K562 (cell line): Measurements from ENCODE around the gene TRANK1. TPM values are rescaled to one million over a fixed set of nuclear protein-coding genes. Genes with fewer than 3 reads are reported as not detected.
A peak's percentile ranks its signal among the peaks of the same experiment; 100 is the strongest.

Experiments
- ATF1 ChIP-seq, 2 experiments: fragments of 450-650 bp in 1 of 2; IDR thresholded peaks; 2 replicates each; pipeline ENCODE4 v1.6.1; 2016; ENCODE audit warnings: missing compliant biosample characterization in 1 of 2, missing genetic modification characterization in 1 of 2
- BACH1 ChIP-seq: fragments of 200-800 bp; sonication (Bioruptor generic); IDR thresholded peaks from 2 replicates; pipeline ENCODE4 v1.6.1; 2016; ENCODE audit warnings: missing genetic modification characterization, missing compliant biosample characterization
- CBX2 ChIP-seq: fragments of 200-600 bp; sonication (generic); IDR thresholded peaks from one replicate; pipeline ENCODE4 v1.6.1; 2012; ENCODE audit warnings: mild to moderate bottlenecking, low read length, inconsistent platforms; ENCODE audit not compliant: insufficient read depth, poor library complexity, severe bottlenecking
- CREB5 ChIP-seq: fragments of 250-450 bp; sonication (Bioruptor Pico); IDR thresholded peaks from 2 replicates; pipeline ENCODE4 v1.5.0; 2020; ENCODE audit warnings: mild to moderate bottlenecking
- FOXA3 ChIP-seq, 2 experiments: fragments of 450-650 bp in 1 of 2; sonication (generic) in 1 of 2; formaldehyde crosslinking; IDR thresholded peaks in 1 of 2; conservative IDR thresholded peaks in 1 of 2; 2 replicates each; pipeline versions ENCODE4 v1.4.0 to v1.8.0; 2020 to 2022; ENCODE audit warnings: mild to moderate bottlenecking in 2 of 2, missing genetic modification reagents in 1 of 2
- HDAC2 ChIP-seq: fragments of 450-650 bp; IDR thresholded peaks from 2 replicates; pipeline ENCODE4 v1.6.1; 2016; ENCODE audit warnings: mild to moderate bottlenecking
- HLTF ChIP-seq: fragments of 450-650 bp; IDR thresholded peaks from 2 replicates; pipeline ENCODE4 v1.6.1; 2016
- MCM2 ChIP-seq: fragments of 450-650 bp; IDR thresholded peaks from 2 replicates; pipeline ENCODE4 v1.6.1; 2017; ENCODE audit warnings: low read depth, mild to moderate bottlenecking
- NEUROD1 ChIP-seq: fragments of 150-350 bp; IDR thresholded peaks from 2 replicates; pipeline ENCODE4 v1.6.1; 2014; ENCODE audit warnings: borderline replicate concordance, low read length, low read depth; ENCODE audit not compliant: partially characterized antibody
- NFRKB ChIP-seq: fragments of 450-650 bp; IDR thresholded peaks from 2 replicates; pipeline ENCODE4 v1.6.1; 2016; ENCODE audit warnings: low read depth
- NR2C1 ChIP-seq, 2 experiments: fragments of 450-650 bp; IDR thresholded peaks; 2 replicates each; pipeline ENCODE4 v1.6.1; 2017; ENCODE audit warnings: mild to moderate bottlenecking in 2 of 2, antibody characterized with exemption in 1 of 2, inconsistent platforms in 1 of 2, missing compliant biosample characterization in 1 of 2, missing genetic modification characterization in 1 of 2
- NR2C2 ChIP-seq, 2 experiments: fragments of 200-800 bp in 1 of 2; sonication (Bioruptor generic) in 1 of 2; sonication (generic) in 1 of 2; formaldehyde crosslinking in 1 of 2; IDR thresholded peaks; 2 replicates each; pipeline versions ENCODE4 v1.6.1 to v1.8.0; 2016 to 2022; ENCODE audit warnings: mild to moderate bottlenecking in 1 of 2, missing compliant biosample characterization in 1 of 2, missing genetic modification characterization in 1 of 2, missing genetic modification reagents in 1 of 2
- RBM17 ChIP-seq: fragments of 200-400 bp; formaldehyde crosslinking; IDR thresholded peaks from 2 replicates; pipeline ENCODE4 v1.6.1; 2017; ENCODE audit warnings: low read depth, mild to moderate bottlenecking, low read length, borderline replicate concordance
- RFX7 ChIP-seq: fragments of 250-450 bp; sonication (Bioruptor Pico); IDR thresholded peaks from 2 replicates; pipeline ENCODE4 v1.5.1; 2021; ENCODE audit warnings: mild to moderate bottlenecking
- SIX5 ChIP-seq, 2 experiments: IDR thresholded peaks; 2 replicates each; pipeline ENCODE4 v1.6.1; 2011; ENCODE audit warnings: low read length in 2 of 2, borderline replicate concordance in 1 of 2, low read depth in 1 of 2, mild to moderate bottlenecking in 1 of 2, moderate library complexity in 1 of 2; ENCODE audit not compliant: insufficient read depth in 1 of 2
- STAT6 ChIP-seq: sonication (generic); formaldehyde crosslinking; IDR thresholded peaks from 2 replicates; pipeline ENCODE4 v1.8.1; 2023; ENCODE audit warnings: mild to moderate bottlenecking, missing genetic modification reagents
- TBP ChIP-seq: optimal IDR thresholded peaks from 2 replicates; pipeline ENCODE3; 2011; ENCODE audit warnings: low read depth, low read length, improper control_type of control experiment
- TFE3 ChIP-seq: fragments of 450-650 bp; formaldehyde crosslinking; IDR thresholded peaks from 2 replicates; pipeline ENCODE4 v1.4.0; 2020; ENCODE audit warnings: mild to moderate bottlenecking, mixed read lengths
- ZNF165 ChIP-seq: fragments of 250-450 bp; sonication (Bioruptor Pico); IDR thresholded peaks from 2 replicates; pipeline ENCODE4 v1.4.0; 2020; ENCODE audit warnings: borderline replicate concordance
- ZNF282 ChIP-seq: sonication (generic); formaldehyde crosslinking; IDR thresholded peaks from 2 replicates; pipeline ENCODE4 v1.8.1; 2023; ENCODE audit warnings: missing genetic modification reagents
- ZNF589 ChIP-seq: fragments of 200-800 bp; sonication (Bioruptor generic); IDR thresholded peaks from 2 replicates; pipeline ENCODE4 v1.6.1; 2016; ENCODE audit warnings: low read depth, missing genetic modification characterization, missing compliant biosample characterization
- ZNF764 ChIP-seq: fragments of 250-450 bp; sonication (Bioruptor Pico); IDR thresholded peaks from 2 replicates; pipeline ENCODE4 v1.4.0; 2020; ENCODE audit warnings: low read depth, mild to moderate bottlenecking, moderate library complexity
- polyA plus RNA-seq, 8 experiments: library from polyadenylated mRNA; depleted of rRNA in 4 of 8; stranded (reverse) in 5 of 8; unstranded in 3 of 8; fragments of >200 nt; fragmentation: Nextera tagmentation in 2 of 8; fragmentation: Illumina TruSeq in 1 of 8; extraction: Ambion mirVana in 2 of 8; extraction: Trizol in 1 of 8; gene quantifications; 2 replicates each; pipeline versions ENCODE4 v1.2.1 to v1.2.3, GENCODE V29; 2011 to 2014; ENCODE audit warnings: inconsistent platforms in 1 of 8, missing spikeins in 1 of 8
- total RNA-seq, 7 experiments: library from RNA; depleted of rRNA in 6 of 7; stranded (reverse); fragments of >200 nt in 6 of 7; fragmentation: Illumina TruSeq in 2 of 7; extraction: Trizol in 2 of 7; gene quantifications; 2 replicates each; pipeline versions ENCODE4 v1.2.1 to v1.2.3, GENCODE V29; 2011 to 2021; ENCODE audit warnings: low replicate concordance in 1 of 7

Gene TRANK1
- total and polyA plus RNA-seq, 9 of the 15 experiments (the other 6 are each of a cell fraction or from before 2014, with no cell fraction given), result 0.41 to 5.3 (median 2.1) TPM

- TF ChIP-seq CBX2 (no peak), HLTF (0 out of 2 replicates have a peak, but pooled peaks have one; percentile 16), RFX7 (no peak), ZNF165 (CRISPR knock-in tag) (no peak), TFE3 (CRISPR knock-in tag) (no peak), NR2C1 (IDR thresholded peaks at IDR 0.05) (no peak), NR2C1 (tag; IDR thresholded peaks at IDR 0.05) (0 out of 2 replicates have a peak, but pooled peaks have one; percentile 0), ZNF764 (CRISPR knock-in tag) (no peak), FOXA3 (CRISPR knock-in tag; conservative IDR thresholded peaks at IDR 0.05 in 1 of 2, IDR thresholded peaks at IDR 0.05 in 1 of 2) (peak; percentile 60 to 67; a peak in 3 of 4 replicates), SIX5 (IDR thresholded peaks at IDR 0.05; ENCODE audit: borderline replicate concordance in 1 of 2, insufficient read depth in 1 of 2, low read depth in 1 of 2, low read length in 2 of 2) (no peak), MCM2 (no peak), HDAC2 (no peak; the same call in 1 of the 2 replicates), NEUROD1 (no peak), RBM17 (no peak), BACH1 (tag) (peak; percentile 62; the same call in 1 of the 2 replicates), CREB5 (CRISPR knock-in tag) (no peak), TBP (no peak), NR2C2 (CRISPR knock-in tag; IDR thresholded peaks at IDR 0.05) (no peak), NR2C2 (tag; IDR thresholded peaks at IDR 0.05) (no peak), STAT6 (CRISPR knock-in tag) (no peak), ATF1 (CRISPR knock-in tag; IDR thresholded peaks at IDR 0.05) (no peak), ATF1 (tag; IDR thresholded peaks at IDR 0.05) (peak; percentile 46), NFRKB (no peak), ZNF282 (CRISPR knock-in tag) (no peak), ZNF589 (CRISPR knock-in tag) (no peak)
Observed at GRCh38 chr3:36911990-36912804, 32.7 kb downstream of the TRANK1 start (continued).
